HepG2 (cell line): ENCODE measurements around the gene TBATA. TPM values are rescaled to one million over a fixed set of nuclear protein-coding genes. Genes with fewer than 3 reads are reported as not detected.

Experiments
- GZF1 ChIP-seq: sonication (generic); formaldehyde crosslinking; IDR thresholded peaks from 2 replicates; pipeline ENCODE4 v1.5.1; 2020; ENCODE audit warnings: mild to moderate bottlenecking, missing genetic modification reagents
- NFRKB ChIP-seq: fragments of 450-650 bp; IDR thresholded peaks from 2 replicates; pipeline ENCODE4 v1.6.1; 2017
- SCMH1 ChIP-seq: sonication (generic); formaldehyde crosslinking; IDR thresholded peaks from 2 replicates; pipeline ENCODE4 v1.9.0; 2021; ENCODE audit warnings: missing genetic modification reagents, mild to moderate bottlenecking, borderline replicate concordance
- SIN3A ChIP-seq: IDR thresholded peaks from 2 replicates; pipeline ENCODE4 v1.6.1; 2011; ENCODE audit warnings: low read depth, mild to moderate bottlenecking, control low read depth, low read length, borderline replicate concordance
- SSRP1 ChIP-seq: IDR thresholded peaks from 2 replicates; pipeline ENCODE4 v1.6.1; 2016; ENCODE audit warnings: control low read depth
- ZBTB3 ChIP-seq: sonication (generic); formaldehyde crosslinking; IDR thresholded peaks from 2 replicates; pipeline ENCODE4 v1.4.0; 2020; ENCODE audit warnings: low read depth, mild to moderate bottlenecking, moderate library complexity, missing genetic modification reagents, borderline replicate concordance
- ZKSCAN8 ChIP-seq: IDR thresholded peaks from 2 replicates; pipeline ENCODE4 v1.6.1; 2016; ENCODE audit warnings: borderline replicate concordance, missing genetic modification reagents, missing compliant biosample characterization
- ZNF678 ChIP-seq: sonication (generic); formaldehyde crosslinking; IDR thresholded peaks from 2 replicates; pipeline ENCODE4 v1.4.0; 2020; ENCODE audit warnings: mild to moderate bottlenecking, missing genetic modification reagents
- ZNF777 ChIP-seq: sonication (generic); formaldehyde crosslinking; IDR thresholded peaks from 2 replicates; pipeline ENCODE4 v1.4.0; 2020; ENCODE audit warnings: missing genetic modification reagents
- ZNF782 ChIP-seq: sonication (generic); formaldehyde crosslinking; IDR thresholded peaks from 2 replicates; pipeline ENCODE4 v1.4.0; 2020; ENCODE audit warnings: missing genetic modification reagents, mild to moderate bottlenecking, borderline replicate concordance
- polyA plus RNA-seq, 8 experiments: library from polyadenylated mRNA; depleted of rRNA in 3 of 8; stranded (reverse) in 7 of 8; unstranded in 1 of 8; fragments of >200 nt; fragmentation: Illumina TruSeq in 4 of 8; extraction: Trizol in 4 of 8; gene quantifications; 2 replicates each; pipeline versions ENCODE4 v1.2.1 to v1.2.3, GENCODE V29; 2011 to 2016; ENCODE audit warnings: low read depth in 4 of 8, missing spikeins in 1 of 8, mixed read lengths in 1 of 8; ENCODE audit not compliant: insufficient read depth in 1 of 8
- total RNA-seq, 5 experiments: library from RNA; depleted of rRNA; stranded (reverse); fragments of >200 nt; fragmentation: Illumina TruSeq; extraction: Trizol; gene quantifications; 2 replicates each; pipeline ENCODE4 v1.2.3, GENCODE V29; 2016; ENCODE audit warnings: low read depth in 1 of 5
- TF ChIP-seq, protein P1 (sequence below): sonication (generic); formaldehyde crosslinking; conservative IDR thresholded peaks from 2 replicates; pipeline ENCODE4 v1.8.1; 2023; ENCODE audit warnings: missing genetic modification reagents
- TF ChIP-seq, protein P2 (sequence below): sonication (generic); formaldehyde crosslinking; IDR thresholded peaks from 2 replicates; pipeline ENCODE4 v1.4.0; 2020; ENCODE audit warnings: mild to moderate bottlenecking, missing genetic modification reagents, borderline replicate concordance
- TF ChIP-seq, protein P3 (sequence below): sonication (generic); formaldehyde crosslinking; IDR thresholded peaks from 2 replicates; pipeline ENCODE4 v1.8.1; 2022; ENCODE audit warnings: low read depth, mild to moderate bottlenecking, missing genetic modification reagents
- TF ChIP-seq, protein P4 (sequence below): sonication (generic); formaldehyde crosslinking; IDR thresholded peaks from 2 replicates; pipeline ENCODE4 v1.5.1; 2020; ENCODE audit warnings: mild to moderate bottlenecking, missing genetic modification reagents, borderline replicate concordance

The TBATA gene
- total and polyA plus RNA-seq, 2 of the 13 experiments (the other 11 are each of a cell fraction or from before 2014, with no cell fraction given) = not detected

DNA sequence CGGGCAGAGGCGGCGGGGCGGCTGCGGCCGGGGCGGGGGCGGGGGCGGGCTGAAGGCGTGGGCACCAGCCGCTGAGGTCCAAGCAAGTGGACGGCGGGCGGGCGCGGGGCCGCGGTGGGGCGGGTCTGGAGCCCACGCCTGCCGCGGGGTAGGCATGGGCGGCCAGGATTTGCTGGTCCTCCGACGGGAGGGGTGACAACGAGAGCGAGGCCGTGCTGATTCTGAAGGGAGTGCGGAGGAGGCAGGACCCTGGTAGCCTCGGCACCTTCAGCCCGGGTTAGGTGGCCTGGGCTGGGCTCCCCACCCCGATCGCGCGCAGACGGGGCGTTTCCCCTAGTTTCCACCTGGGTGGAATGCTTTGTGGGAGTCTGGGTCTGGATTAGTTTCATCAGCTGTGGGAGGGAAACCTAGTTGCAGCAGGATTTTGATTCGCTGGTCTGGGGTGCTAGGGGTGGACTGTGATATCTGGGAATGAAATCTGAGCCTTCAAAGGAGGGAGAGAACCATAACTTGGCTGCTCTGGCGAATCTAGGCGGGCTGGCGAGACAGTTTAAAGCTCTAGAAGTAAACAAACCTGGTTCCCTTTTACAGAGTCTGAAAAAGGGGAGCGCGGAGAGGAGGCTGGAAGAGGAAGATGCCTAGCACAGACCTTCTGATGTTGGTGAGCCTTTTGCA is 31.2 kb upstream of the TBATA start (continued):
- TF ChIP-seq, protein P1, sequence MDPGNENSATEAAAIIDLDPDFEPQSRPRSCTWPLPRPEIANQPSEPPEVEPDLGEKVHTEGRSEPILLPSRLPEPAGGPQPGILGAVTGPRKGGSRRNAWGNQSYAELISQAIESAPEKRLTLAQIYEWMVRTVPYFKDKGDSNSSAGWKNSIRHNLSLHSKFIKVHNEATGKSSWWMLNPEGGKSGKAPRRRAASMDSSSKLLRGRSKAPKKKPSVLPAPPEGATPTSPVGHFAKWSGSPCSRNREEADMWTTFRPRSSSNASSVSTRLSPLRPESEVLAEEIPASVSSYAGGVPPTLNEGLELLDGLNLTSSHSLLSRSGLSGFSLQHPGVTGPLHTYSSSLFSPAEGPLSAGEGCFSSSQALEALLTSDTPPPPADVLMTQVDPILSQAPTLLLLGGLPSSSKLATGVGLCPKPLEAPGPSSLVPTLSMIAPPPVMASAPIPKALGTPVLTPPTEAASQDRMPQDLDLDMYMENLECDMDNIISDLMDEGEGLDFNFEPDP (CRISPR knock-in tag) = no peak
- TF ChIP-seq, protein P2, sequence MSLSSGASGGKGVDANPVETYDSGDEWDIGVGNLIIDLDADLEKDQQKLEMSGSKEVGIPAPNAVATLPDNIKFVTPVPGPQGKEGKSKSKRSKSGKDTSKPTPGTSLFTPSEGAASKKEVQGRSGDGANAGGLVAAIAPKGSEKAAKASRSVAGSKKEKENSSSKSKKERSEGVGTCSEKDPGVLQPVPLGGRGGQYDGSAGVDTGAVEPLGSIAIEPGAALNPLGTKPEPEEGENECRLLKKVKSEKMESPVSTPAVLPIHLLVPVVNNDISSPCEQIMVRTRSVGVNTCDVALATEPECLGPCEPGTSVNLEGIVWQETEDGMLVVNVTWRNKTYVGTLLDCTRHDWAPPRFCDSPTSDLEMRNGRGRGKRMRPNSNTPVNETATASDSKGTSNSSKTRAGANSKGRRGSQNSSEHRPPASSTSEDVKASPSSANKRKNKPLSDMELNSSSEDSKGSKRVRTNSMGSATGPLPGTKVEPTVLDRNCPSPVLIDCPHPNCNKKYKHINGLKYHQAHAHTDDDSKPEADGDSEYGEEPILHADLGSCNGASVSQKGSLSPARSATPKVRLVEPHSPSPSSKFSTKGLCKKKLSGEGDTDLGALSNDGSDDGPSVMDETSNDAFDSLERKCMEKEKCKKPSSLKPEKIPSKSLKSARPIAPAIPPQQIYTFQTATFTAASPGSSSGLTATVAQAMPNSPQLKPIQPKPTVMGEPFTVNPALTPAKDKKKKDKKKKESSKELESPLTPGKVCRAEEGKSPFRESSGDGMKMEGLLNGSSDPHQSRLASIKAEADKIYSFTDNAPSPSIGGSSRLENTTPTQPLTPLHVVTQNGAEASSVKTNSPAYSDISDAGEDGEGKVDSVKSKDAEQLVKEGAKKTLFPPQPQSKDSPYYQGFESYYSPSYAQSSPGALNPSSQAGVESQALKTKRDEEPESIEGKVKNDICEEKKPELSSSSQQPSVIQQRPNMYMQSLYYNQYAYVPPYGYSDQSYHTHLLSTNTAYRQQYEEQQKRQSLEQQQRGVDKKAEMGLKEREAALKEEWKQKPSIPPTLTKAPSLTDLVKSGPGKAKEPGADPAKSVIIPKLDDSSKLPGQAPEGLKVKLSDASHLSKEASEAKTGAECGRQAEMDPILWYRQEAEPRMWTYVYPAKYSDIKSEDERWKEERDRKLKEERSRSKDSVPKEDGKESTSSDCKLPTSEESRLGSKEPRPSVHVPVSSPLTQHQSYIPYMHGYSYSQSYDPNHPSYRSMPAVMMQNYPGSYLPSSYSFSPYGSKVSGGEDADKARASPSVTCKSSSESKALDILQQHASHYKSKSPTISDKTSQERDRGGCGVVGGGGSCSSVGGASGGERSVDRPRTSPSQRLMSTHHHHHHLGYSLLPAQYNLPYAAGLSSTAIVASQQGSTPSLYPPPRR = peak; percentile 26; the same call in 1 of the 2 replicates
- TF ChIP-seq, protein P3, sequence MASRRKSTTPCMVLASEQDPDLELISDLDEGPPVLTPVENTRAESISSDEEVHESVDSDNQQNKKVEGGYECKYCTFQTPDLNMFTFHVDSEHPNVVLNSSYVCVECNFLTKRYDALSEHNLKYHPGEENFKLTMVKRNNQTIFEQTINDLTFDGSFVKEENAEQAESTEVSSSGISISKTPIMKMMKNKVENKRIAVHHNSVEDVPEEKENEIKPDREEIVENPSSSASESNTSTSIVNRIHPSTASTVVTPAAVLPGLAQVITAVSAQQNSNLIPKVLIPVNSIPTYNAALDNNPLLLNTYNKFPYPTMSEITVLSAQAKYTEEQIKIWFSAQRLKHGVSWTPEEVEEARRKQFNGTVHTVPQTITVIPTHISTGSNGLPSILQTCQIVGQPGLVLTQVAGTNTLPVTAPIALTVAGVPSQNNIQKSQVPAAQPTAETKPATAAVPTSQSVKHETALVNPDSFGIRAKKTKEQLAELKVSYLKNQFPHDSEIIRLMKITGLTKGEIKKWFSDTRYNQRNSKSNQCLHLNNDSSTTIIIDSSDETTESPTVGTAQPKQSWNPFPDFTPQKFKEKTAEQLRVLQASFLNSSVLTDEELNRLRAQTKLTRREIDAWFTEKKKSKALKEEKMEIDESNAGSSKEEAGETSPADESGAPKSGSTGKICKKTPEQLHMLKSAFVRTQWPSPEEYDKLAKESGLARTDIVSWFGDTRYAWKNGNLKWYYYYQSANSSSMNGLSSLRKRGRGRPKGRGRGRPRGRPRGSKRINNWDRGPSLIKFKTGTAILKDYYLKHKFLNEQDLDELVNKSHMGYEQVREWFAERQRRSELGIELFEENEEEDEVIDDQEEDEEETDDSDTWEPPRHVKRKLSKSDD (CRISPR knock-in tag) = peak; percentile 59; the same call in 1 of the 2 replicates
- TF ChIP-seq SIN3A (0 out of 2 replicates have a peak, but pooled peaks have one; percentile 15), SCMH1 (CRISPR knock-in tag) (no peak), ZBTB3 (CRISPR knock-in tag) (no peak), ZNF678 (CRISPR knock-in tag) (no peak), SSRP1 (CRISPR knock-in tag) (no peak), GZF1 (CRISPR knock-in tag) (no peak), NFRKB (no peak), ZKSCAN8 (no peak), ZNF782 (CRISPR knock-in tag) (0 out of 2 replicates have a peak, but pooled peaks have one; percentile 26), ZNF777 (peak; percentile 75)
- TF ChIP-seq, protein P4, sequence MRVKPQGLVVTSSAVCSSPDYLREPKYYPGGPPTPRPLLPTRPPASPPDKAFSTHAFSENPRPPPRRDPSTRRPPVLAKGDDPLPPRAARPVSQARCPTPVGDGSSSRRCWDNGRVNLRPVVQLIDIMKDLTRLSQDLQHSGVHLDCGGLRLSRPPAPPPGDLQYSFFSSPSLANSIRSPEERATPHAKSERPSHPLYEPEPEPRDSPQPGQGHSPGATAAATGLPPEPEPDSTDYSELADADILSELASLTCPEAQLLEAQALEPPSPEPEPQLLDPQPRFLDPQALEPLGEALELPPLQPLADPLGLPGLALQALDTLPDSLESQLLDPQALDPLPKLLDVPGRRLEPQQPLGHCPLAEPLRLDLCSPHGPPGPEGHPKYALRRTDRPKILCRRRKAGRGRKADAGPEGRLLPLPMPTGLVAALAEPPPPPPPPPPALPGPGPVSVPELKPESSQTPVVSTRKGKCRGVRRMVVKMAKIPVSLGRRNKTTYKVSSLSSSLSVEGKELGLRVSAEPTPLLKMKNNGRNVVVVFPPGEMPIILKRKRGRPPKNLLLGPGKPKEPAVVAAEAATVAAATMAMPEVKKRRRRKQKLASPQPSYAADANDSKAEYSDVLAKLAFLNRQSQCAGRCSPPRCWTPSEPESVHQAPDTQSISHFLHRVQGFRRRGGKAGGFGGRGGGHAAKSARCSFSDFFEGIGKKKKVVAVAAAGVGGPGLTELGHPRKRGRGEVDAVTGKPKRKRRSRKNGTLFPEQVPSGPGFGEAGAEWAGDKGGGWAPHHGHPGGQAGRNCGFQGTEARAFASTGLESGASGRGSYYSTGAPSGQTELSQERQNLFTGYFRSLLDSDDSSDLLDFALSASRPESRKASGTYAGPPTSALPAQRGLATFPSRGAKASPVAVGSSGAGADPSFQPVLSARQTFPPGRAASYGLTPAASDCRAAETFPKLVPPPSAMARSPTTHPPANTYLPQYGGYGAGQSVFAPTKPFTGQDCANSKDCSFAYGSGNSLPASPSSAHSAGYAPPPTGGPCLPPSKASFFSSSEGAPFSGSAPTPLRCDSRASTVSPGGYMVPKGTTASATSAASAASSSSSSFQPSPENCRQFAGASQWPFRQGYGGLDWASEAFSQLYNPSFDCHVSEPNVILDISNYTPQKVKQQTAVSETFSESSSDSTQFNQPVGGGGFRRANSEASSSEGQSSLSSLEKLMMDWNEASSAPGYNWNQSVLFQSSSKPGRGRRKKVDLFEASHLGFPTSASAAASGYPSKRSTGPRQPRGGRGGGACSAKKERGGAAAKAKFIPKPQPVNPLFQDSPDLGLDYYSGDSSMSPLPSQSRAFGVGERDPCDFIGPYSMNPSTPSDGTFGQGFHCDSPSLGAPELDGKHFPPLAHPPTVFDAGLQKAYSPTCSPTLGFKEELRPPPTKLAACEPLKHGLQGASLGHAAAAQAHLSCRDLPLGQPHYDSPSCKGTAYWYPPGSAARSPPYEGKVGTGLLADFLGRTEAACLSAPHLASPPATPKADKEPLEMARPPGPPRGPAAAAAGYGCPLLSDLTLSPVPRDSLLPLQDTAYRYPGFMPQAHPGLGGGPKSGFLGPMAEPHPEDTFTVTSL = no peak
